Endothelial cell of umbilical vein (primary cell): ENCODE data around the gene RPGRIP1L. TPM values are rescaled to one million over a fixed set of nuclear protein-coding genes. Genes with fewer than 3 reads are reported as not detected.

Experiments used
- BruUV-seq: library from RNA; stranded (reverse); fragments of 400-500 nt; replicated peaks from 2 replicates; lab custom pipeline; 2021; lab: Mats Ljungman, UMichigan
- CTCF ChIA-PET: fragments of 300-600, 350-600 bp; sonication (Branson Sonifier 250); formaldehyde crosslinking; loops from one replicate; lab custom pipeline; 2021; ENCODE audit warnings: antibody characterized with exemption, inconsistent platforms; lab: Charles Lee
- POLR2A ChIA-PET: fragments of 300-600, 350-600 bp; sonication (Branson Sonifier 250); formaldehyde crosslinking; loops from one replicate; lab custom pipeline; 2021; ENCODE audit warnings: antibody characterized with exemption, inconsistent platforms; lab: Charles Lee
- DNase-seq: peaks from one replicate; pipeline ENCODE4 v3.0.0-alpha.2; 2011; ENCODE audit warnings: low read depth, low spot score
- FAIRE-seq: peaks from 2 replicates; lab custom pipeline; 2011; peaks lifted over from hg19 to GRCh38; lab: Jason Lieb, UNC
- H2AFZ ChIP-seq: 2 replicates; pipeline ENCODE4 v1.6.0; 2012; ENCODE audit warnings: low read depth, low read length, control low read depth, inconsistent platforms
- H3K27ac ChIP-seq: 2 replicates; pipeline ENCODE4 v1.5.1; 2011; ENCODE audit warnings: low read depth, mild to moderate bottlenecking, control low read depth, low read length, moderate library complexity; ENCODE audit not compliant: insufficient read depth
- H3K27me3 ChIP-seq, 2 experiments: 2 replicates each; pipeline versions ENCODE4 v1.6.0 to v1.6.1; 2011; ENCODE audit warnings: low read length in 2 of 2, mixed read lengths in 1 of 2; ENCODE audit not compliant: control insufficient read depth in 2 of 2, insufficient read depth in 2 of 2
- H3K36me3 ChIP-seq, 2 experiments: 2 replicates in 1 of 2; 3 replicates in 1 of 2; pipeline ENCODE4 v1.5.1; 2011; ENCODE audit warnings: low read length in 2 of 2, mild to moderate bottlenecking in 1 of 2, moderate library complexity in 1 of 2; ENCODE audit not compliant: control insufficient read depth in 2 of 2, insufficient read depth in 2 of 2; ENCODE audit errors: extremely low read depth in 1 of 2
- H3K4me1 ChIP-seq: 3 replicates; pipeline ENCODE4 v1.5.1; 2011; ENCODE audit warnings: mild to moderate bottlenecking, low read length; ENCODE audit not compliant: control insufficient read depth, insufficient read depth; ENCODE audit errors: extremely low read depth
- H3K4me2 ChIP-seq: 2 replicates; pipeline ENCODE4 v1.6.1; 2011; ENCODE audit warnings: low read length, control low read depth, mixed read lengths; ENCODE audit not compliant: insufficient read depth
- H3K4me3 ChIP-seq, 3 experiments: fragments of 200-600 bp in 1 of 3; sonication (generic), shearing (Covaris generic) in 1 of 3; replicated peaks in 1 of 3; 2 replicates each; pipeline ENCODE4 v1.5.1; 2011 to 2016; ENCODE audit warnings: control low read depth in 3 of 3, low read length in 3 of 3, mild to moderate bottlenecking in 2 of 3, inconsistent platforms in 1 of 3, low read depth in 1 of 3, moderate library complexity in 1 of 3; ENCODE audit not compliant: insufficient read depth in 1 of 3
- H3K79me2 ChIP-seq: 2 replicates; pipeline ENCODE4 v1.6.0; 2012; ENCODE audit warnings: low read length, inconsistent platforms; ENCODE audit not compliant: control insufficient read depth, insufficient read depth
- H3K9ac ChIP-seq: replicated peaks from 2 replicates; pipeline ENCODE3; 2011; ENCODE audit warnings: low read length, control low read depth; ENCODE audit not compliant: insufficient read depth; ENCODE audit errors: extremely low read depth
- H3K9me1 ChIP-seq: replicated peaks from 3 replicates; pipeline ENCODE4 v1.6.0; 2011; ENCODE audit warnings: mild to moderate bottlenecking, low read length; ENCODE audit not compliant: control insufficient read depth, insufficient read depth; ENCODE audit errors: extremely low read depth
- H3K9me3 ChIP-seq: replicated peaks from 2 replicates; pipeline ENCODE4 v1.5.1; 2012; ENCODE audit warnings: low read length, inconsistent platforms; ENCODE audit not compliant: control insufficient read depth, insufficient read depth
- H4K20me1 ChIP-seq: replicated peaks from 2 replicates; pipeline ENCODE3; 2011; ENCODE audit warnings: mild to moderate bottlenecking, low read length; ENCODE audit not compliant: control insufficient read depth, insufficient read depth; ENCODE audit errors: extremely low read depth
- EZH2 ChIP-seq: IDR thresholded peaks from 2 replicates; pipeline ENCODE4 v1.6.1; 2012; ENCODE audit warnings: borderline replicate concordance, low read depth, mild to moderate bottlenecking, moderate library complexity, low read length, inconsistent platforms; ENCODE audit not compliant: severe bottlenecking
- FOS ChIP-seq: IDR thresholded peaks from 2 replicates; pipeline ENCODE4 v1.6.1; 2011; ENCODE audit warnings: mild to moderate bottlenecking, low read length, moderate library complexity, borderline replicate concordance; ENCODE audit not compliant: insufficient read depth
- GATA2 ChIP-seq: IDR thresholded peaks from 2 replicates; pipeline ENCODE4 v1.7.0; 2011; ENCODE audit warnings: low read depth, mild to moderate bottlenecking, moderate library complexity, mixed read lengths, low read length; ENCODE audit not compliant: insufficient read length, insufficient read depth
- JUN ChIP-seq: IDR thresholded peaks from 2 replicates; pipeline ENCODE4 v1.6.1; 2011; ENCODE audit warnings: borderline replicate concordance, low read depth; ENCODE audit not compliant: insufficient read length, insufficient read depth
- MYC ChIP-seq: IDR thresholded peaks from one replicate; pipeline ENCODE4 v1.6.1; 2011; ENCODE audit warnings: mild to moderate bottlenecking, low read depth, low read length
- POLR2A ChIP-seq: IDR thresholded peaks from 2 replicates; pipeline ENCODE4 v1.6.1; 2012; ENCODE audit warnings: low read depth, mild to moderate bottlenecking, control low read depth, low read length
- POLR2AphosphoS5 ChIP-seq: IDR thresholded peaks from 2 replicates; pipeline ENCODE4 v1.6.1; 2012; ENCODE audit warnings: low read depth, mild to moderate bottlenecking, control low read depth, low read length, moderate library complexity; ENCODE audit not compliant: insufficient read depth
- dilution Hi-C: fragments of 300-500 bp; cut with MboI; formaldehyde crosslinking; loops from one replicate; pipeline ENCODE4 v1.15.0; 2019; ENCODE audit warnings: low sequenced_read_pairs; ENCODE audit not compliant: extremely low pct_ligation_motif_present
- intact Hi-C: fragments of 100-400 bp; cut with micrococcal nuclease; formaldehyde crosslinking; loops from one replicate; pipeline ENCODE4 v1.10.0; 2022
- polyA plus RNA-seq, 4 experiments: library from polyadenylated mRNA; depleted of rRNA in 3 of 4; stranded (reverse) in 3 of 4; unstranded in 1 of 4; fragments of >200 nt; gene quantifications; 2 replicates each; pipeline versions ENCODE4 v1.2.1 to v1.2.3, GENCODE V29; 2011 to 2012; ENCODE audit warnings: missing spikeins in 1 of 4
- total RNA-seq: library from RNA; stranded (reverse); gene quantifications from 2 replicates; pipeline ENCODE4 v1.2.3, GENCODE V29; 2021
- TF ChIP-seq, protein P1 (sequence below), 2 donors: IDR thresholded peaks; 1 replicate in 1 of 2; 2 replicates in 1 of 2; pipeline ENCODE4 v1.5.1; 2011; ENCODE audit warnings: low read length in 2 of 2, mild to moderate bottlenecking in 2 of 2, moderate library complexity in 2 of 2, control low read depth in 1 of 2, inconsistent platforms in 1 of 2, low read depth in 1 of 2; ENCODE audit not compliant: insufficient read depth in 1 of 2; ENCODE audit errors: extremely low read depth in 1 of 2
- TF ChIP-seq, protein P2 (sequence below): IDR thresholded peaks from 2 replicates; pipeline ENCODE4 v1.6.1; 2011; ENCODE audit not compliant: insufficient read depth, insufficient read length

Gene RPGRIP1L
- total and polyA plus RNA-seq, 2 donors (not counting 3 experiments of a cell fraction or from before 2014, with no cell fraction given): 3.2 to 13.2 TPM

GRCh38 chr16:53600126-53600525 lies 103.5 kb downstream of the RPGRIP1L start:
- no TSS peak for BruUV-seq
- dilution Hi-C loops: no loop called here
- no peak for FAIRE-seq

More at GRCh38 chr16:53600126-53600525, 103.5 kb downstream of the RPGRIP1L start:
- Histone ChIP-seq H3K4me2 (no peak overlapping the region), H3K4me1 (no peaks in the 10 kb centered on the region), H3K9me3 (no peaks in the 10 kb centered on the region), H3K9me1 (no peaks in the 10 kb centered on the region), H3K27ac (no peak overlapping the region), H3K36me3 (no peaks in the 10 kb centered on the region), H3K4me3 (no peak overlapping the region), H3K27me3 (no peaks in the 10 kb centered on the region), H4K20me1 (no peaks in the 10 kb centered on the region), H2AFZ (no peak overlapping the region), H3K79me2 (no peaks in the 10 kb centered on the region), H3K9ac (no peak overlapping the region)
- DNase-seq: no peak
- no peak for TF ChIP-seq GATA2
- no peak for TF ChIP-seq MYC
- TF ChIP-seq, protein P1, sequence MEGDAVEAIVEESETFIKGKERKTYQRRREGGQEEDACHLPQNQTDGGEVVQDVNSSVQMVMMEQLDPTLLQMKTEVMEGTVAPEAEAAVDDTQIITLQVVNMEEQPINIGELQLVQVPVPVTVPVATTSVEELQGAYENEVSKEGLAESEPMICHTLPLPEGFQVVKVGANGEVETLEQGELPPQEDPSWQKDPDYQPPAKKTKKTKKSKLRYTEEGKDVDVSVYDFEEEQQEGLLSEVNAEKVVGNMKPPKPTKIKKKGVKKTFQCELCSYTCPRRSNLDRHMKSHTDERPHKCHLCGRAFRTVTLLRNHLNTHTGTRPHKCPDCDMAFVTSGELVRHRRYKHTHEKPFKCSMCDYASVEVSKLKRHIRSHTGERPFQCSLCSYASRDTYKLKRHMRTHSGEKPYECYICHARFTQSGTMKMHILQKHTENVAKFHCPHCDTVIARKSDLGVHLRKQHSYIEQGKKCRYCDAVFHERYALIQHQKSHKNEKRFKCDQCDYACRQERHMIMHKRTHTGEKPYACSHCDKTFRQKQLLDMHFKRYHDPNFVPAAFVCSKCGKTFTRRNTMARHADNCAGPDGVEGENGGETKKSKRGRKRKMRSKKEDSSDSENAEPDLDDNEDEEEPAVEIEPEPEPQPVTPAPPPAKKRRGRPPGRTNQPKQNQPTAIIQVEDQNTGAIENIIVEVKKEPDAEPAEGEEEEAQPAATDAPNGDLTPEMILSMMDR (IDR thresholded peaks at IDR 0.05; ENCODE audit: extremely low read depth in 1 of 2, insufficient read depth in 1 of 2, low read depth in 1 of 2, low read length in 2 of 2): no peak
- TF ChIP-seq, protein P2, sequence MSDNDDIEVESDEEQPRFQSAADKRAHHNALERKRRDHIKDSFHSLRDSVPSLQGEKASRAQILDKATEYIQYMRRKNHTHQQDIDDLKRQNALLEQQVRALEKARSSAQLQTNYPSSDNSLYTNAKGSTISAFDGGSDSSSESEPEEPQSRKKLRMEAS: no peak
- no peak for TF ChIP-seq POLR2AphosphoS5
- TF ChIP-seq POLR2A: no peak
- no peak for TF ChIP-seq FOS
- no peak for TF ChIP-seq JUN
- TF ChIP-seq EZH2: no peak
- ChIA-PET CTCF (interaction anchor here (1.0 kb wide), 1 partner anchor 9 kb away, joined by 4 read pairs; no protein-coding TSS in a partner anchor), POLR2A (no interaction called here)
- intact Hi-C loops: no loop called here
